Neural cell (in vitro differentiated cells): ENCODE results near the gene KCNJ6.

Experiments used
- CTCF ChIP-seq: fragments of 450-650 bp; IDR thresholded peaks from 2 replicates; pipeline ENCODE4 v1.5.1; 2014; ENCODE audit warnings: antibody characterized with exemption, mild to moderate bottlenecking, moderate library complexity; ENCODE audit not compliant: poor library complexity, severe bottlenecking
- EP300 ChIP-seq: fragments of 450-650 bp; conservative IDR thresholded peaks from 2 replicates; pipeline ENCODE4 v1.6.1; 2014; ENCODE audit warnings: antibody characterized with exemption, mild to moderate bottlenecking, moderate library complexity; ENCODE audit not compliant: poor library complexity, severe bottlenecking
- EZH2 ChIP-seq: fragments of 200-600, 300-800 bp; shearing (Covaris generic), sonication (generic); IDR thresholded peaks from 2 replicates; pipeline ENCODE4 v1.6.1; 2014; ENCODE audit warnings: antibody characterized with exemption, low read length, borderline replicate concordance, mild to moderate bottlenecking; ENCODE audit not compliant: insufficient read depth, poor library complexity, severe bottlenecking
- POLR2AphosphoS5 ChIP-seq: IDR thresholded peaks from 2 replicates; pipeline ENCODE4 v1.6.1; 2012
- RAD21 ChIP-seq: fragments of 450-650 bp; conservative IDR thresholded peaks from 2 replicates; pipeline ENCODE4 v1.6.1; 2014; ENCODE audit warnings: antibody characterized with exemption, mild to moderate bottlenecking, moderate library complexity
- REST ChIP-seq: IDR thresholded peaks from 2 replicates; pipeline ENCODE4 v1.6.1; 2012; ENCODE audit warnings: borderline replicate concordance
- SMC3 ChIP-seq: fragments of 450-650 bp; conservative IDR thresholded peaks from 2 replicates; pipeline ENCODE4 v1.6.1; 2014; ENCODE audit warnings: antibody characterized with exemption, mild to moderate bottlenecking, moderate library complexity; ENCODE audit not compliant: poor library complexity
- TAF1 ChIP-seq: IDR thresholded peaks from 2 replicates; pipeline ENCODE4 v1.6.1; 2012; ENCODE audit warnings: low read depth

DNA sequence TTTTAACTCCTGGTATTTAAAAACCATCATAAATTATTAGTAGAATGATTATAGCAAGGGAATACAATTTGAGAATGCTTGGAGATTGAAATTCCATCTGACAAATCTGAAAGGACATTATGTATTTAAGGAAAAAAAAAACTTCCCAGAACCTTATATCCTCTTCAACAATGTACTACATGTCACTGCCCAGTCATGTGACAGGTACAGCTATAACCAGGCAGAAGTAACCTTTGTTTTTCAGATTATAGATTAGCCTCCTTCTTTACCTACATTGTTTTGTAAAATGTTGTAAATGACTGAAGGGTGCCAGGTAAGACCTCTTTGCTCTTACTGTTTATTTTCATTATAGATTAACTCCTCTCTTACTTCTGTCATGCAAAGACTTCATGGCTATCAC is 96.9 kb downstream of the KCNJ6 start:
- TF ChIP-seq CTCF = no peak
- TF ChIP-seq EP300 = no peak
- no peak for TF ChIP-seq POLR2AphosphoS5
- TF ChIP-seq EZH2 = no peak
- no peak for TF ChIP-seq REST
- no peak for TF ChIP-seq TAF1
- no peak for TF ChIP-seq SMC3
- no peak for TF ChIP-seq RAD21
